A549 (cell line): ENCODE measurements around the gene PEX26.

ENCODE experiments used
- BHLHE40 ChIP-seq: IDR thresholded peaks from 2 replicates; pipeline ENCODE4 v1.6.1; 2012; ENCODE audit warnings: low read depth, low read length, inconsistent platforms
- CTCF ChIP-seq: fragments of >200 bp; sonication (Bioruptor Twin); formaldehyde crosslinking; IDR thresholded peaks from 3 replicates; pipeline ENCODE4 v1.5.1; 2016
- GATA3 ChIP-seq: IDR thresholded peaks from 2 replicates; pipeline ENCODE4 v1.6.1; 2012; ENCODE audit warnings: borderline replicate concordance
- HOXA7 ChIP-seq: fragments of 250-450 bp; sonication (Bioruptor Pico); IDR thresholded peaks from 2 replicates; pipeline ENCODE4 v1.5.0; 2020; ENCODE audit warnings: mild to moderate bottlenecking, moderate library complexity
- JUN ChIP-seq, 2 experiments: fragments of >200 bp; sonication (Bioruptor Twin); formaldehyde crosslinking; IDR thresholded peaks; 2 replicates in 1 of 2; 3 replicates in 1 of 2; pipeline ENCODE4 v1.6.1; 2016 to 2017
- MYC ChIP-seq: IDR thresholded peaks from 2 replicates; pipeline ENCODE4 v1.6.1; 2012; ENCODE audit warnings: mild to moderate bottlenecking, inconsistent platforms, low read length, improper control_type of control experiment, borderline replicate concordance
- POLR2A ChIP-seq: IDR thresholded peaks from 2 replicates; pipeline ENCODE4 v1.6.1; 2012; ENCODE audit warnings: mild to moderate bottlenecking, low read length
- RAD21 ChIP-seq, 2 experiments: fragments of >200 bp in 1 of 2; sonication (Bioruptor Twin) in 1 of 2; formaldehyde crosslinking in 1 of 2; IDR thresholded peaks in 1 of 2; conservative IDR thresholded peaks in 1 of 2; 2 replicates in 1 of 2; 3 replicates in 1 of 2; pipeline ENCODE4 v1.6.1; 2012 to 2018; ENCODE audit warnings: inconsistent platforms in 1 of 2
- REST ChIP-seq: fragments of 200-600 bp; sonication (generic); IDR thresholded peaks from 2 replicates; pipeline ENCODE4 v1.6.1; 2016; ENCODE audit warnings: antibody characterized with exemption, mild to moderate bottlenecking, moderate library complexity
- SMC3 ChIP-seq: fragments of >200 bp; sonication (Bioruptor Twin); formaldehyde crosslinking; IDR thresholded peaks from 3 replicates; pipeline ENCODE4 v1.6.1; 2018; ENCODE audit warnings: inconsistent platforms
- ZSCAN20 ChIP-seq: fragments of 250-450 bp; sonication (Bioruptor Pico); IDR thresholded peaks from 2 replicates; pipeline ENCODE4 v1.8.0; 2022; ENCODE audit warnings: mild to moderate bottlenecking, moderate library complexity

- TF ChIP-seq JUN (IDR thresholded peaks at IDR 0.05) (no peak), POLR2A (no peak), RAD21 (conservative IDR thresholded peaks at IDR 0.05 in 1 of 2, IDR thresholded peaks at IDR 0.05 in 1 of 2) (no peak), ZSCAN20 (CRISPR knock-in tag) (no peak), CTCF (no peak), HOXA7 (no peak), BHLHE40 (no peak), GATA3 (no peak), MYC (no peak), SMC3 (no peak), REST (no peak)
These were observed 27.7 kb upstream of the PEX26 start for GRCh38 chr22:18050065-18050464.
